A549 (cell line): ENCODE results near the gene SP6. TPM values are rescaled to one million over a fixed set of nuclear protein-coding genes. Genes with fewer than 3 reads are reported as not detected.

Experiments
- ATAC-seq, 2 experiments: fragments of 200-7000 bp in 1 of 2; fragments of >200 bp in 1 of 2; cut with Nextera tagmentation in 1 of 2; cut with Tn5 transposase in 1 of 2; 3 replicates each; pipeline versions ENCODE4 v1.8.0 to v1.9.1; 2018 to 2020; ENCODE audit warnings: mild to moderate bottlenecking in 1 of 2, moderate library complexity in 1 of 2
- CTCF ChIA-PET: fragments of 300-600 bp; sonication (Branson Sonifier 250); formaldehyde crosslinking; extraction: SDS; loops from one replicate; lab custom pipeline; 2021; ENCODE audit warnings: antibody characterized with exemption, inconsistent platforms; lab: Yijun Ruan, JAX
- POLR2A ChIA-PET: fragments of 350-600 bp; formaldehyde crosslinking; extraction: SDS; loops from one replicate; lab custom pipeline; 2021; ENCODE audit warnings: antibody characterized with exemption, inconsistent platforms; lab: Yijun Ruan, JAX
- DNase-seq, 2 experiments: peaks; one replicate each; pipeline versions ENCODE4 v3.0.0 to v3.0.0-alpha.2; 2011 to 2016; ENCODE audit warnings: low read depth in 1 of 2, low spot score in 1 of 2
- FAIRE-seq: peaks from 2 replicates; lab custom pipeline; 2011; peaks lifted over from hg19 to GRCh38; lab: Jason Lieb, UNC
- H3K27ac ChIP-seq, 2 experiments: fragments of >200 bp; sonication (Bioruptor Twin); formaldehyde crosslinking; 3 replicates each; pipeline ENCODE4 v1.5.1; 2016 to 2017
- H3K4me1 ChIP-seq: fragments of >200 bp; sonication (Bioruptor Twin); formaldehyde crosslinking; 3 replicates; pipeline ENCODE4 v1.6.1; 2016
- H3K4me2 ChIP-seq: fragments of >200 bp; sonication (Bioruptor Twin); formaldehyde crosslinking; 3 replicates; pipeline ENCODE4 v1.6.1; 2016
- H3K4me3 ChIP-seq: fragments of >200 bp; sonication (Bioruptor Twin); formaldehyde crosslinking; 3 replicates; pipeline ENCODE4 v1.5.1; 2016
- H3K9me3 ChIP-seq: fragments of >200 bp; sonication (Bioruptor Twin); formaldehyde crosslinking; 3 replicates; pipeline ENCODE4 v1.6.1; 2016
- BHLHE40 ChIP-seq: IDR thresholded peaks from 2 replicates; pipeline ENCODE4 v1.6.1; 2012; ENCODE audit warnings: low read depth, low read length, inconsistent platforms
- CBX8 ChIP-seq: fragments of 200-600 bp; sonication (generic); IDR thresholded peaks from 2 replicates; pipeline ENCODE4 v1.6.1; 2016
- CEBPB ChIP-seq, 2 experiments: fragments of >200 bp in 1 of 2; sonication (Bioruptor Twin) in 1 of 2; formaldehyde crosslinking in 1 of 2; IDR thresholded peaks; 2 replicates each; pipeline ENCODE4 v1.6.1; 2012 to 2016
- CHD2 ChIP-seq: fragments of 150-350 bp; IDR thresholded peaks from 2 replicates; pipeline ENCODE4 v1.6.1; 2014; ENCODE audit warnings: low read length; ENCODE audit not compliant: partially characterized antibody
- EHMT2 ChIP-seq: fragments of 200-600 bp; sonication (generic); IDR thresholded peaks from 2 replicates; pipeline ENCODE4 v1.6.1; 2016; ENCODE audit warnings: antibody characterized with exemption, low read depth, mild to moderate bottlenecking, moderate library complexity
- FOSL2 ChIP-seq, 2 experiments: fragments of 450-650 bp in 1 of 2; fragments of >200 bp in 1 of 2; sonication (Bioruptor Twin) in 1 of 2; formaldehyde crosslinking; IDR thresholded peaks; 2 replicates each; pipeline versions ENCODE4 v1.5.0 to v1.6.1; 2016 to 2020; ENCODE audit warnings: mild to moderate bottlenecking in 1 of 2, moderate library complexity in 1 of 2
- GATA3 ChIP-seq: IDR thresholded peaks from 2 replicates; pipeline ENCODE4 v1.6.1; 2012; ENCODE audit warnings: borderline replicate concordance
- HDAC2 ChIP-seq: fragments of 200-600 bp; sonication (generic); IDR thresholded peaks from 2 replicates; pipeline ENCODE4 v1.6.1; 2016
- HEYL ChIP-seq: fragments of 250-450 bp; sonication (Bioruptor Pico); IDR thresholded peaks from 2 replicates; pipeline ENCODE4 v1.8.0; 2021; ENCODE audit warnings: mild to moderate bottlenecking, moderate library complexity
- MAFK ChIP-seq: fragments of 450-650 bp; IDR thresholded peaks from 2 replicates; pipeline ENCODE4 v1.6.1; 2014; ENCODE audit not compliant: partially characterized antibody
- PHF8 ChIP-seq: fragments of 200-600 bp; sonication (generic); IDR thresholded peaks from 2 replicates; pipeline ENCODE4 v1.6.1; 2016; ENCODE audit warnings: low read depth, mild to moderate bottlenecking, antibody characterized with exemption, moderate library complexity, borderline replicate concordance
- POLR2A ChIP-seq: IDR thresholded peaks from 2 replicates; pipeline ENCODE4 v1.6.1; 2012; ENCODE audit warnings: mild to moderate bottlenecking, low read length
- ZSCAN20 ChIP-seq: fragments of 250-450 bp; sonication (Bioruptor Pico); IDR thresholded peaks from 2 replicates; pipeline ENCODE4 v1.8.0; 2022; ENCODE audit warnings: mild to moderate bottlenecking, moderate library complexity
- WGBS: methylation state at CpG from one replicate; pipeline ENCODE4 v1.1.6; 2017; ENCODE audit errors: missing lambda C conversion rate; 5-methylcytosine and 5-hydroxymethylcytosine counted together
- polyA plus RNA-seq, 4 experiments: library from polyadenylated mRNA; depleted of rRNA in 3 of 4; stranded (reverse); fragments of >200 nt; fragmentation: RNase III in 1 of 4; extraction: RNeasy Plus Mini Kit Qiagen cat#74134 plus additional on column Dnase treatment in 1 of 4; gene quantifications; 2 replicates in 3 of 4; 3 replicates in 1 of 4; pipeline ENCODE4 v1.2.3, GENCODE V29; 2011 to 2017
- TF ChIP-seq, protein P1 (sequence below): fragments of >200 bp; sonication (Bioruptor Twin); formaldehyde crosslinking; IDR thresholded peaks from 2 replicates; pipeline ENCODE4 v1.6.1; 2016
- TF ChIP-seq, protein P2 (sequence below): fragments of 200-600 bp; sonication (generic); IDR thresholded peaks from 2 replicates; pipeline ENCODE4 v1.6.1; 2016; ENCODE audit warnings: antibody characterized with exemption, mild to moderate bottlenecking, moderate library complexity

Gene SP6
- polyA plus RNA-seq, 2 of the 4 experiments (the other 2 are of a cell fraction), result 0.61 to 2.1 TPM

DNA sequence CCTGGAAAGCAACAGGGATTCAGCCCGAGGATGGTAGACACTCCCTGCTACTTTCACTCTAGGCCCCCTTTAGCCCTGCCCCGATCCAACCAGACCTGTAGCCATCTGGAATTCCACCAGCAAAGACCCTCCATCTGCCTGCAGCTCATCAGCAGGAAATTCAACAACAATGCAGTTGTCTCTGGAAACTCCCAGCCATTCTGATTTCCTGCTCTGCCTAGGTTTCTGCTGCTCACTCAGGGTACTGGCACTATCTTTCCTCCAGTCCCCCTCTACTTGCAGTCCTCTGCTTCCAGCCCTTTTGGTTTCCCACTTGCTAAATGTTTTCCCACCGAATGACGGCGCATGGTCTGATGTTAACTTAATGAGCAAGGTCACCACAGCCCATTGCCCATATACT lies 2.7 kb upstream of the SP6 start:
- Histone ChIP-seq H3K27ac (no peak overlapping the region), H3K4me3 (no peak overlapping the region), H3K4me2 (no peak overlapping the region), H3K4me1 (peaks cover 16% of the 10 kb centered on the region), H3K9me3 (no peaks in the 10 kb centered on the region)
- no peak for TF ChIP-seq ZSCAN20
- no peak for TF ChIP-seq MAFK
- TF ChIP-seq PHF8, result no peak
- TF ChIP-seq FOSL2 (IDR thresholded peaks at IDR 0.05), result no peak
- no peak for TF ChIP-seq FOSL2 (CRISPR knock-in tag; IDR thresholded peaks at IDR 0.05)
- TF ChIP-seq HEYL (CRISPR knock-in tag), result no peak
- TF ChIP-seq HDAC2, result no peak
- 47% methylated on average over 5 of the region's 5 CpGs for WGBS
- no peak for DNase-seq
- FAIRE-seq, result no peak
- CTCF ChIA-PET, result interaction anchor here (1.3 to 36.3 kb wide), 4 partner anchors 8 to 244 kb away, joined by 3 to 1860 read pairs (median 304); partner anchors contain the start of genes SCRN2, SP2 and SP6
- ATAC-seq, result no peak
- POLR2A ChIA-PET, result no interaction called here

DNA sequence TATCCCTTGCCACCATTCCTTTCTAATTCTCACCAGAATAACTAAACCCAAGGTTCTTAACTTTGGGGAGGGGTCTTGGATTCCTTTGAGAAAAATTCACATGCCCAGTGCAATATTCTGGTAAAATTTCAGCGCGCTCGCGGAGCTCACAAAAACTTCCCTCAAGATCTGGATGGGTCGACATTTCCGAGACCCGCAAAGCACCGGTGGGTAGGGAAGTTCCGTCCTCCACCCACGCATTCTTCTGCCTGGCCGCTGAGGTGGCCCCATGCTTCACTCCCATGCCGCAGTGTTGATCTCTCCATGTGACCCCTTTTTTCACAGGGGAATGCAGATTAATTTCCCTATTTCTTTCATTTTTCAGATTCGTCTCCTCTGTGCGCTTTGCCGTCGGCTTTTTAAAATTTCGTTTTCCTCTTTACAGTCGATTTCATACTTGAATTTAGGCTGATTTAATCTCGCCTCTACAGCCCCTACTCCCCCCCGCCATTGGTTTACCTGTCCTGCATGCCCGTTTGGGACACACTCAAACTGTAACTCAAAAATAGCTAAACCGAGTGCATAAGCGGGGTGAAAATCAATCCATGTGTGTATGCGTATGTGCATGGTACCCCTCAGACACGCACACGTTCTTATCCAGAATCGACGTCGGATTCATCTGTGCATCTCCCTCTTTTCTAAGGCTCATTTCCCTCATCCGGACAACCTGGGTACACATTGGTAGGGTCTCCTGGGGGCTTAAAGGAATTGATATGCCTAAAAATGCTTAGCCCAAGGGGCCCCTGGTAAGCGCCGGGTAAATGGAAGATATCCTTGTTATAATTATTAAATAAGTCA lies 1.4 kb upstream of the SP6 start:
- POLR2A ChIA-PET, result interaction anchor here (1.8 to 3.6 kb wide), 2 partner anchors 43 to 89 kb away, joined by 5 to 18 read pairs; partner anchors contain the start of genes PNPO and SP2
- Histone ChIP-seq H3K9me3 (no peaks in the 10 kb centered on the region), H3K4me1 (peaks cover 16% of the 10 kb centered on the region), H3K4me3 (no peak overlapping the region), H3K27ac (no peak overlapping the region; a peak in 1 of 6 replicates), H3K4me2 (no peak overlapping the region)
- FAIRE-seq (no peak), DNase-seq (no peak), ATAC-seq (no peak)
- CTCF ChIA-PET, result interaction anchor here (0.6 to 36.3 kb wide), 5 partner anchors 7 to 237 kb away, joined by 3 to 1860 read pairs (median 225); partner anchors contain the start of genes SCRN2, SP2 and SP6
- TF ChIP-seq, protein P1, sequence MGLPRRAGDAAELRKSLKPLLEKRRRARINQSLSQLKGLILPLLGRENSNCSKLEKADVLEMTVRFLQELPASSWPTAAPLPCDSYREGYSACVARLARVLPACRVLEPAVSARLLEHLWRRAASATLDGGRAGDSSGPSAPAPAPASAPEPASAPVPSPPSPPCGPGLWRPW, result no peak
- TF ChIP-seq EHMT2, result no peak
- no peak for TF ChIP-seq POLR2A
- TF ChIP-seq CBX8, result 0 out of 2 replicates have a peak, but pooled peaks have one; percentile 53
- WGBS, result 81% methylated on average over 32 of the region's 32 CpGs

DNA sequence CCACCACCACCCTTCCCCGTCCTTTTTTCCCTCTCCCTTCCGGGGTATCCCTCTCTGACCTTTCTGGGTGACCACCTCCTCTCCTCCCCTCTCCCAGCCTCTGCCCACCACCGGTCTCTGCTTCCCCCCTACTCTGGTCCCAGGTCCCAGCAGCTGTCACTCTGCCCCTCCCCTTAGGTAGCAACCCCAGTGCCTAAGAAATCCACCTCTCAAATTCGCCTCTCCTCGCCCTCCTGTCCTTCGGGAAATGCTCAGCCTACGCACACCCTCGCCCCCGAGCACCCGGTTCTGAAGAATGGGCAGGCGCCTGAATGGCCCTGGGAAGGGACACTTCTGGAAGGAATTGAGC lies 775 bp upstream of the SP6 start:
- POLR2A ChIA-PET, result interaction anchor here (1.8 to 3.6 kb wide), 2 partner anchors 44 to 90 kb away, joined by 5 to 18 read pairs; partner anchors contain the start of genes PNPO and SP2
- 95% methylated on average over 11 of the region's 11 CpGs for WGBS

More for the DNA sequence above, 775 bp upstream of the SP6 start:
- ATAC-seq (no peak), FAIRE-seq (no peak), DNase-seq (no peak)
- H3K9me3 ChIP-seq, result no peaks in the 10 kb centered on the region
- TF ChIP-seq PHF8, result no peak
- TF ChIP-seq, protein P2, sequence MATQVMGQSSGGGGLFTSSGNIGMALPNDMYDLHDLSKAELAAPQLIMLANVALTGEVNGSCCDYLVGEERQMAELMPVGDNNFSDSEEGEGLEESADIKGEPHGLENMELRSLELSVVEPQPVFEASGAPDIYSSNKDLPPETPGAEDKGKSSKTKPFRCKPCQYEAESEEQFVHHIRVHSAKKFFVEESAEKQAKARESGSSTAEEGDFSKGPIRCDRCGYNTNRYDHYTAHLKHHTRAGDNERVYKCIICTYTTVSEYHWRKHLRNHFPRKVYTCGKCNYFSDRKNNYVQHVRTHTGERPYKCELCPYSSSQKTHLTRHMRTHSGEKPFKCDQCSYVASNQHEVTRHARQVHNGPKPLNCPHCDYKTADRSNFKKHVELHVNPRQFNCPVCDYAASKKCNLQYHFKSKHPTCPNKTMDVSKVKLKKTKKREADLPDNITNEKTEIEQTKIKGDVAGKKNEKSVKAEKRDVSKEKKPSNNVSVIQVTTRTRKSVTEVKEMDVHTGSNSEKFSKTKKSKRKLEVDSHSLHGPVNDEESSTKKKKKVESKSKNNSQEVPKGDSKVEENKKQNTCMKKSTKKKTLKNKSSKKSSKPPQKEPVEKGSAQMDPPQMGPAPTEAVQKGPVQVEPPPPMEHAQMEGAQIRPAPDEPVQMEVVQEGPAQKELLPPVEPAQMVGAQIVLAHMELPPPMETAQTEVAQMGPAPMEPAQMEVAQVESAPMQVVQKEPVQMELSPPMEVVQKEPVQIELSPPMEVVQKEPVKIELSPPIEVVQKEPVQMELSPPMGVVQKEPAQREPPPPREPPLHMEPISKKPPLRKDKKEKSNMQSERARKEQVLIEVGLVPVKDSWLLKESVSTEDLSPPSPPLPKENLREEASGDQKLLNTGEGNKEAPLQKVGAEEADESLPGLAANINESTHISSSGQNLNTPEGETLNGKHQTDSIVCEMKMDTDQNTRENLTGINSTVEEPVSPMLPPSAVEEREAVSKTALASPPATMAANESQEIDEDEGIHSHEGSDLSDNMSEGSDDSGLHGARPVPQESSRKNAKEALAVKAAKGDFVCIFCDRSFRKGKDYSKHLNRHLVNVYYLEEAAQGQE, result no peak
- no peak for TF ChIP-seq GATA3
- no peak for TF ChIP-seq CHD2
- no peak for TF ChIP-seq BHLHE40
- TF ChIP-seq CEBPB (IDR thresholded peaks at IDR 0.05), result no peak
- H3K4me1 ChIP-seq, result peaks cover 16% of the 10 kb centered on the region
- CTCF ChIA-PET, result interaction anchor here (0.6 to 36.3 kb wide), 7 partner anchors 6 to 624 kb away, joined by 3 to 1860 read pairs (median 225); partner anchors contain the start of genes SCRN2, SP2 and SP6
- H3K27ac ChIP-seq, result peak overlapping the region in 1 of 2 experiments; percentile 91; a peak in 3 of 6 replicates
- H3K4me3 ChIP-seq, result no peak overlapping the region
- H3K4me2 ChIP-seq, result peak overlapping the region; percentile 93
